B cell (primary cell): ENCODE measurements around the gene PNPLA2. TPM values are rescaled to one million over a fixed set of nuclear protein-coding genes. Genes with fewer than 3 reads are reported as not detected.

Source experiments
- ATAC-seq: fragments of 200-7000 bp; cut with Tn5 transposase; one replicate; pipeline ENCODE4 v1.10.0; 2021; ENCODE audit warnings: low read depth, mild to moderate bottlenecking, moderate number of reproducible peaks, moderate library complexity
- CTCF ChIA-PET: fragments of 350-600 bp; sonication (Branson Sonifier 250); formaldehyde crosslinking; loops from one replicate; lab custom pipeline; 2021; ENCODE audit warnings: antibody characterized with exemption, inconsistent platforms; lab: Charles Lee
- POLR2A ChIA-PET: fragments of 350-600 bp; sonication (Branson Sonifier 250); formaldehyde crosslinking; loops from one replicate; lab custom pipeline; 2021; ENCODE audit warnings: antibody characterized with exemption; lab: Charles Lee
- DNase-seq: peaks from one replicate; pipeline ENCODE4 v3.0.0; 2013
- H2AFZ ChIP-seq: 2 replicates; pipeline ENCODE4 v1.6.1; 2012; ENCODE audit warnings: mild to moderate bottlenecking, low read depth, low read length; ENCODE audit not compliant: insufficient read depth, poor library complexity, severe bottlenecking
- H3K27ac ChIP-seq, 2 donors: 1 replicate in 1 of 2; 2 replicates in 1 of 2; pipeline ENCODE4 v1.5.1; 2012 to 2013; ENCODE audit warnings: low read length in 2 of 2, mild to moderate bottlenecking in 2 of 2, moderate library complexity in 1 of 2
- H3K27me3 ChIP-seq, 4 experiments: fragments of 200-600 bp in 1 of 4; sonication (generic) in 1 of 4; replicated peaks in 1 of 4; 1 replicate in 2 of 4; 2 replicates in 2 of 4; pipeline versions ENCODE4 v1.6.1 to v1.7.0; 2013 to 2016; ENCODE audit warnings: low read length in 3 of 4, mild to moderate bottlenecking in 2 of 4, mixed read lengths in 1 of 4, moderate library complexity in 1 of 4; ENCODE audit not compliant: insufficient read depth in 4 of 4, control insufficient read depth in 3 of 4; ENCODE audit errors: control extremely low read depth in 1 of 4
- H3K36me3 ChIP-seq, 2 experiments: replicated peaks in 1 of 2; 1 replicate in 1 of 2; 2 replicates in 1 of 2; pipeline versions ENCODE4 v1.6.1 to v1.7.1; 2013; ENCODE audit warnings: low read length in 1 of 2; ENCODE audit not compliant: insufficient read depth in 2 of 2, control insufficient read depth in 1 of 2; ENCODE audit errors: control extremely low read depth in 1 of 2, extremely low read depth in 1 of 2
- H3K4me1 ChIP-seq, 2 donors: fragments of 200-600 bp in 1 of 2; sonication (generic) in 1 of 2; 1 replicate in 1 of 2; 2 replicates in 1 of 2; pipeline versions ENCODE4 v1.5.1 to v1.6.1; 2013 to 2017; ENCODE audit warnings: low read length in 2 of 2; ENCODE audit not compliant: control insufficient read depth in 2 of 2, insufficient read depth in 2 of 2
- H3K4me2 ChIP-seq: replicated peaks from 2 replicates; pipeline ENCODE3; 2012; ENCODE audit warnings: mild to moderate bottlenecking, low read depth, low read length; ENCODE audit not compliant: poor library complexity, severe bottlenecking
- H3K4me3 ChIP-seq, 5 experiments: fragments of 200-600 bp in 1 of 5; sonication (generic) in 1 of 5; 1 replicate in 3 of 5; 2 replicates in 2 of 5; pipeline versions ENCODE4 v1.5.1 to v1.7.0; 2011 to 2016; ENCODE audit warnings: low read length in 4 of 5, mild to moderate bottlenecking in 4 of 5, low read depth in 2 of 5, control low read depth in 1 of 5, moderate library complexity in 1 of 5; ENCODE audit not compliant: insufficient read depth in 1 of 5; ENCODE audit errors: control extremely low read depth in 1 of 5, extremely low read depth in 1 of 5
- H3K79me2 ChIP-seq: fragments of 200-600 bp; sonication (generic); one replicate; pipeline ENCODE4 v1.6.0; 2016; ENCODE audit warnings: low read length; ENCODE audit not compliant: control insufficient read depth, insufficient read depth
- H3K9ac ChIP-seq: fragments of 200-600 bp; sonication (generic); 2 replicates; pipeline ENCODE4 v1.6.1; 2017; ENCODE audit warnings: mild to moderate bottlenecking, low read length, moderate library complexity
- H3K9me3 ChIP-seq, 3 donors: one replicate each; pipeline versions ENCODE4 v1.6.1 to v1.7.1; 2013; ENCODE audit warnings: low read length in 2 of 3; ENCODE audit not compliant: control insufficient read depth in 2 of 3, insufficient read depth in 1 of 3; ENCODE audit errors: control extremely low read depth in 1 of 3
- H4K20me1 ChIP-seq: 2 replicates; pipeline ENCODE4 v1.6.0; 2012; ENCODE audit warnings: mild to moderate bottlenecking, low read length; ENCODE audit not compliant: insufficient read depth, control insufficient read depth, poor library complexity, severe bottlenecking
- H3K27ac Mint-ChIP-seq: one replicate; pipeline ENCODE4 v1.8.0; 2021; ENCODE audit warnings: mixed read lengths
- H3K27me3 Mint-ChIP-seq: one replicate; pipeline ENCODE4 v1.8.0; 2021; ENCODE audit warnings: mixed read lengths
- H3K4me1 Mint-ChIP-seq: one replicate; pipeline ENCODE4 v1.8.0; 2021; ENCODE audit warnings: mixed read lengths
- H3K4me3 Mint-ChIP-seq: one replicate; pipeline ENCODE4 v1.8.0; 2021; ENCODE audit warnings: mixed read lengths
- H3K9me3 Mint-ChIP-seq: one replicate; pipeline ENCODE4 v1.8.0; 2022; ENCODE audit warnings: mixed read lengths; ENCODE audit not compliant: insufficient read depth
- EZH2 ChIP-seq: IDR thresholded peaks from 2 replicates; pipeline ENCODE4 v1.6.1; 2012; ENCODE audit warnings: borderline replicate concordance, low read depth, mild to moderate bottlenecking, moderate library complexity, low read length; ENCODE audit not compliant: insufficient read depth, poor library complexity, severe bottlenecking
- WGBS: methylation state at CpG from one replicate; pipeline ENCODE4 v1.1.5; 2013; ENCODE audit warnings: missing lambda C conversion rate; ENCODE audit not compliant: insufficient coverage; 5-methylcytosine and 5-hydroxymethylcytosine counted together
- intact Hi-C: fragments of 100-400 bp; cut with micrococcal nuclease; formaldehyde crosslinking; loops from one replicate; pipeline ENCODE4 v1.10.0; 2022
- polyA plus RNA-seq: library from polyadenylated mRNA; depleted of rRNA; stranded (reverse); fragments of >200 nt; gene quantifications from 2 replicates; pipeline ENCODE4 v1.2.3, GENCODE V29; 2012
- total RNA-seq, 2 donors: library from RNA; stranded (reverse); fragments of 120-200 nt in 1 of 2; gene quantifications; 1 replicate in 1 of 2; 2 replicates in 1 of 2; pipeline versions ENCODE4 v1.2.3 to v1.2.4, GENCODE V29; 2013 to 2022
- TF ChIP-seq, protein P1 (sequence below): fragments of 200-600 bp; IDR thresholded peaks from one replicate; pipeline ENCODE4 v1.8.0; 2022; ENCODE audit warnings: antibody characterized with exemption, mild to moderate bottlenecking

Gene PNPLA2
- total and polyA plus RNA-seq, 2 donors (not counting 1 experiment from before 2014, with no cell fraction given) = 208 to 276 TPM

DNA sequence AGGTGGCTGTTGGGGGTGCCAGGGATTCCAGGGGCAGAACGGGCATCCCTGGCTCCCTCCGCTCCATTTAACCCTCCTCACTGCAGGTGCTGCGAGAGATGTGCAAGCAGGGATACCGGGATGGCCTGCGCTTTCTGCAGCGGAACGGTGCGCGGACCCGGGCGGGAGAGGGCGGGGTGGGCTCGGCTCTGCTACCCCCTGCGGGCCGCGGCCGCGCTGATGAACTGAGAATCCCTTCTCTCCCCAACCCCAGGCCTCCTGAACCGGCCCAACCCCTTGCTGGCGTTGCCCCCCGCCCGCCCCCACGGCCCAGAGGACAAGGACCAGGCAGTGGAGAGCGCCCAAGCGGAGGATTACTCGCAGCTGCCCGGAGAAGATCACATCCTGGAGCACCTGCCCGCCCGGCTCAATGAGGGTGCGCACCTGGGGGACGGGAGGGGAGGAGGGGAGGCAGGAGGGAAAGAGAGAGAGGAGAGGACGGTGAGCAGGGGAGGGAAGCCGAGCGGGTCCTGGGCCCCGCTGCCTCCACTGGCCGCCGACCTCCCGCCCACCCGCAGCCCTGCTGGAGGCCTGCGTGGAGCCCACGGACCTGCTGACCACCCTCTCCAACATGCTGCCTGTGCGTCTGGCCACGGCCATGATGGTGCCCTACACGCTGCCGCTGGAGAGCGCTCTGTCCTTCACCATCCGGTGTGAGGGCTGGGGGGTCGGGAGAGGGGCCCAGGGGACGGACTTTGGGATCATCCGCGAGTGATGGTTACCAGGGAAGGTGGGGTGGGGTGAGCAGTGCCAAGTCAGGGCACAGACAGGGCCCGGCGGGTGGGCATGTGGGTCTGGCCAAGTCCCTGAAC, 5.0 kb downstream of the PNPLA2 start:
- ATAC-seq = no peak
- peaks cover 0 to 13% (median 5%) of the 10 kb centered on the region in 4 experiments for H3K27me3 ChIP-seq
- ChIA-PET POLR2A (interaction anchor here (1.2 kb wide), 1 partner anchor 9 kb away, joined by 4 read pairs; the partner anchor contains the start of gene CD151), CTCF (no interaction called here)
- H3K4me3 Mint-ChIP-seq = no peak overlapping the region
- H3K79me2 ChIP-seq = peaks cover 21% of the 10 kb centered on the region
- peaks cover 0 to 6% (median 0%) of the 10 kb centered on the region in 3 donors for H3K9me3 ChIP-seq
- no peak overlapping the region for H3K9ac ChIP-seq
- no peak for TF ChIP-seq EZH2
- TF ChIP-seq, protein P1, sequence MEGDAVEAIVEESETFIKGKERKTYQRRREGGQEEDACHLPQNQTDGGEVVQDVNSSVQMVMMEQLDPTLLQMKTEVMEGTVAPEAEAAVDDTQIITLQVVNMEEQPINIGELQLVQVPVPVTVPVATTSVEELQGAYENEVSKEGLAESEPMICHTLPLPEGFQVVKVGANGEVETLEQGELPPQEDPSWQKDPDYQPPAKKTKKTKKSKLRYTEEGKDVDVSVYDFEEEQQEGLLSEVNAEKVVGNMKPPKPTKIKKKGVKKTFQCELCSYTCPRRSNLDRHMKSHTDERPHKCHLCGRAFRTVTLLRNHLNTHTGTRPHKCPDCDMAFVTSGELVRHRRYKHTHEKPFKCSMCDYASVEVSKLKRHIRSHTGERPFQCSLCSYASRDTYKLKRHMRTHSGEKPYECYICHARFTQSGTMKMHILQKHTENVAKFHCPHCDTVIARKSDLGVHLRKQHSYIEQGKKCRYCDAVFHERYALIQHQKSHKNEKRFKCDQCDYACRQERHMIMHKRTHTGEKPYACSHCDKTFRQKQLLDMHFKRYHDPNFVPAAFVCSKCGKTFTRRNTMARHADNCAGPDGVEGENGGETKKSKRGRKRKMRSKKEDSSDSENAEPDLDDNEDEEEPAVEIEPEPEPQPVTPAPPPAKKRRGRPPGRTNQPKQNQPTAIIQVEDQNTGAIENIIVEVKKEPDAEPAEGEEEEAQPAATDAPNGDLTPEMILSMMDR = no peak
- peaks cover 72% of the 10 kb centered on the region for H4K20me1 ChIP-seq
- DNase-seq = no peak
- no peak overlapping the region for H3K4me2 ChIP-seq
- 98% methylated on average over 37 of the region's 53 CpGs for WGBS
- H3K9me3 Mint-ChIP-seq = no peaks in the 10 kb centered on the region
- no peak overlapping the region for H3K27ac Mint-ChIP-seq
- intact Hi-C loops = no loop called here
- no peaks in the 10 kb centered on the region for H3K27me3 Mint-ChIP-seq
- H3K36me3 ChIP-seq = peaks cover 0 to 30% of the 10 kb centered on the region in 2 experiments
- no peak overlapping the region for H3K4me3 ChIP-seq
- no peak overlapping the region for H3K27ac ChIP-seq
- no peak overlapping the region for H2AFZ ChIP-seq
- peaks cover 36% of the 10 kb centered on the region for H3K4me1 Mint-ChIP-seq
- peaks cover 38 to 44% of the 10 kb centered on the region in 2 donors for H3K4me1 ChIP-seq

DNA sequence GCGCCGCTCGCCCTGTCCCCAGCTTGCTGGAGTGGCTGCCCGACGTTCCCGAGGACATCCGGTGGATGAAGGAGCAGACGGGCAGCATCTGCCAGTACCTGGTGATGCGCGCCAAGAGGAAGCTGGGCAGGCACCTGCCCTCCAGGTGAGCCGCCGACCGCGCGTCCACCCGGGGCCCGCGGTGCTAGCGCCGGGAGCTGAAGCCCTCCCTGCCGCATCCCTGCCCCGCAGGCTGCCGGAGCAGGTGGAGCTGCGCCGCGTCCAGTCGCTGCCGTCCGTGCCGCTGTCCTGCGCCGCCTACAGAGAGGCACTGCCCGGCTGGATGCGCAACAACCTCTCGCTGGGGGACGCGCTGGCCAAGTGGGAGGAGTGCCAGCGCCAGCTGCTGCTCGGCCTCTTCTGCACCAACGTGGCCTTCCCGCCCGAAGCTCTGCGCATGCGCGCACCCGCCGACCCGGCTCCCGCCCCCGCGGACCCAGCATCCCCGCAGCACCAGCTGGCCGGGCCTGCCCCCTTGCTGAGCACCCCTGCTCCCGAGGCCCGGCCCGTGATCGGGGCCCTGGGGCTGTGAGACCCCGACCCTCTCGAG, 5.7 kb downstream of the PNPLA2 start:
- Mint-ChIP-seq H3K9me3 (no peaks in the 10 kb centered on the region), H3K4me3 (no peak overlapping the region), H3K27ac (no peak overlapping the region), H3K27me3 (peaks cover 4% of the 10 kb centered on the region), H3K4me1 (peaks cover 43% of the 10 kb centered on the region)
- Histone ChIP-seq H3K9me3 (peaks cover 0 to 10% (median 0%) of the 10 kb centered on the region in 3 donors), H3K4me1 (peaks cover 42 to 46% of the 10 kb centered on the region in 2 donors), H3K4me3 (no peak overlapping the region), H3K27ac (no peak overlapping the region), H2AFZ (no peak overlapping the region), H4K20me1 (peaks cover 78% of the 10 kb centered on the region), H3K27me3 (peaks cover 0 to 20% (median 9%) of the 10 kb centered on the region in 4 experiments), H3K4me2 (no peak overlapping the region), H3K9ac (no peak overlapping the region), H3K36me3 (peaks cover 0 to 30% of the 10 kb centered on the region in 2 experiments), H3K79me2 (peaks cover 19% of the 10 kb centered on the region)
- DNase-seq (no peak), ATAC-seq (no peak)
- CTCF ChIA-PET = no interaction called here
- intact Hi-C loops = no loop called here
- POLR2A ChIA-PET = no interaction called here
- 97% methylated on average over 59 of the region's 59 CpGs for WGBS
- TF ChIP-seq, protein P1 = no peak
- TF ChIP-seq EZH2 = no peak
